Upper lobe of right lung (tissue), 1 donor: ENCODE data around the gene RBMS2. TPM values are rescaled to one million over a fixed set of nuclear protein-coding genes. Genes with fewer than 3 reads are reported as not detected.
A peak's percentile ranks its signal among the peaks of the same experiment; 100 is the strongest.

Experiments
- ATAC-seq: fragments of 200-7000 bp; cut with Tn5 transposase; one replicate; pipeline ENCODE4 v1.9.1; 2020; ENCODE audit warnings: mild to moderate bottlenecking, moderate library complexity
- DNase-seq: peaks from one replicate; pipeline ENCODE4 v3.0.0-alpha.2; 2020
- H3K27ac ChIP-seq: fragments of 200-600 bp; one replicate; pipeline ENCODE4 v1.8.0; 2022
- H3K27me3 ChIP-seq: fragments of 200-600 bp; one replicate; pipeline ENCODE4 v1.8.0; 2022; ENCODE audit warnings: mild to moderate bottlenecking
- H3K36me3 ChIP-seq: fragments of 200-600 bp; one replicate; pipeline ENCODE4 v1.8.0; 2022
- H3K4me1 ChIP-seq: fragments of 200-600 bp; one replicate; pipeline ENCODE4 v1.8.0; 2022
- H3K4me3 ChIP-seq: fragments of 200-600 bp; one replicate; pipeline ENCODE4 v1.8.0; 2022; ENCODE audit warnings: mild to moderate bottlenecking
- H3K9me3 ChIP-seq: fragments of 200-600 bp; one replicate; pipeline ENCODE4 v1.8.0; 2022
- intact Hi-C: fragments of 100-400 bp; cut with DNase I; formaldehyde crosslinking; loops from one replicate; pipeline ENCODE4 v1.11.0; 2022
- total RNA-seq: library from RNA; stranded (reverse); fragmentation: NEBNext Ultra II Directional; extraction: Animal tissue kit (Norgen Biotek cat#: 25700); gene quantifications from one replicate; pipeline ENCODE4 v1.2.1, GENCODE V29; 2021
- TF ChIP-seq, protein P1 (sequence below): fragments of 200-600 bp; IDR thresholded peaks from one replicate; pipeline ENCODE4 v1.8.0; 2022; ENCODE audit warnings: antibody characterized with exemption
- donor health status: DM: no; HTN: yes; CAD: no; lungs with severe emphysema.

The RBMS2 gene
- total RNA-seq, 1 donor from 2014 or later, result 142 TPM

GRCh38 chr12:56616244-56616643 is 94.6 kb downstream of the RBMS2 start:
- ATAC-seq (no peak), DNase-seq (no peak)
- Histone ChIP-seq H3K9me3 (no peaks in the 10 kb centered on the region), H3K27ac (no peak overlapping the region), H3K4me3 (no peak overlapping the region), H3K36me3 (peaks cover 99% of the 10 kb centered on the region), H3K4me1 (peaks cover 9% of the 10 kb centered on the region), H3K27me3 (no peaks in the 10 kb centered on the region)
- TF ChIP-seq, protein P1, sequence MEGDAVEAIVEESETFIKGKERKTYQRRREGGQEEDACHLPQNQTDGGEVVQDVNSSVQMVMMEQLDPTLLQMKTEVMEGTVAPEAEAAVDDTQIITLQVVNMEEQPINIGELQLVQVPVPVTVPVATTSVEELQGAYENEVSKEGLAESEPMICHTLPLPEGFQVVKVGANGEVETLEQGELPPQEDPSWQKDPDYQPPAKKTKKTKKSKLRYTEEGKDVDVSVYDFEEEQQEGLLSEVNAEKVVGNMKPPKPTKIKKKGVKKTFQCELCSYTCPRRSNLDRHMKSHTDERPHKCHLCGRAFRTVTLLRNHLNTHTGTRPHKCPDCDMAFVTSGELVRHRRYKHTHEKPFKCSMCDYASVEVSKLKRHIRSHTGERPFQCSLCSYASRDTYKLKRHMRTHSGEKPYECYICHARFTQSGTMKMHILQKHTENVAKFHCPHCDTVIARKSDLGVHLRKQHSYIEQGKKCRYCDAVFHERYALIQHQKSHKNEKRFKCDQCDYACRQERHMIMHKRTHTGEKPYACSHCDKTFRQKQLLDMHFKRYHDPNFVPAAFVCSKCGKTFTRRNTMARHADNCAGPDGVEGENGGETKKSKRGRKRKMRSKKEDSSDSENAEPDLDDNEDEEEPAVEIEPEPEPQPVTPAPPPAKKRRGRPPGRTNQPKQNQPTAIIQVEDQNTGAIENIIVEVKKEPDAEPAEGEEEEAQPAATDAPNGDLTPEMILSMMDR, result no peak
- intact Hi-C loops, result no loop called here

GRCh38 chr12:56616925-56617324 is 95.3 kb downstream of the RBMS2 start:
- Histone ChIP-seq H3K9me3 (no peaks in the 10 kb centered on the region), H3K27me3 (no peaks in the 10 kb centered on the region), H3K4me1 (peaks cover 9% of the 10 kb centered on the region), H3K36me3 (peaks cover 98% of the 10 kb centered on the region), H3K4me3 (no peak overlapping the region), H3K27ac (no peak overlapping the region)
- DNase-seq, result no peak
- intact Hi-C loops, result no loop called here
- ATAC-seq, result no peak
- TF ChIP-seq, protein P1, result no peak

GRCh38 chr12:56622535-56622934 is 100.9 kb downstream of the RBMS2 start:
- Histone ChIP-seq H3K9me3 (no peaks in the 10 kb centered on the region), H3K27ac (no peak overlapping the region), H3K4me3 (no peak overlapping the region), H3K4me1 (peaks cover 24% of the 10 kb centered on the region), H3K27me3 (no peaks in the 10 kb centered on the region), H3K36me3 (peaks cover 69% of the 10 kb centered on the region)
- intact Hi-C loops, result no loop called here
- TF ChIP-seq, protein P1, result no peak
- DNase-seq, result no peak
- no peak for ATAC-seq

DNA sequence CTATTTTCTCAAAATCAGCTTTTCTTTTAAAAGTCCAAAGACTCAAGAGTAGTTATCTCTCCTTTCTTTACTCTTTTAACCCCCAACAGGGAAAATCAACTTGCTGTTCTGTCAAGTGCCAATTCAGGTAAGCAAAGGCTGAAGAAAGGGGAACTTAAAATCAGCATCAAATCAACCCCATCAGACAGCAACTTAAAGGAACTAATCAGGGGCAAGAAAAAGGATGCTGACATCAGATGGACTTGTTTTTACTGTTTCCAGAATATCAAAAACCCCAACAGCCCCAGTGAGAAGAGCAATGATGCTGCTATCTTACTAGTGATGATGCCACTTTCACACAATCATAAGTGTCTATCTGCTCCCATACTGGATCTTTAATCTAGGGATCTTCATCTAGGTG is 105.1 kb downstream of the RBMS2 start:
- no peak overlapping the region for H3K4me3 ChIP-seq
- H3K27me3 ChIP-seq, result no peaks in the 10 kb centered on the region
- no peaks in the 10 kb centered on the region for H3K9me3 ChIP-seq
- no peak overlapping the region for H3K27ac ChIP-seq
- no peak for DNase-seq
- TF ChIP-seq, protein P1, result no peak
- intact Hi-C loops, result no loop called here
- peaks cover 30% of the 10 kb centered on the region for H3K36me3 ChIP-seq
- H3K4me1 ChIP-seq, result peaks cover 36% of the 10 kb centered on the region
- no peak for ATAC-seq

DNA sequence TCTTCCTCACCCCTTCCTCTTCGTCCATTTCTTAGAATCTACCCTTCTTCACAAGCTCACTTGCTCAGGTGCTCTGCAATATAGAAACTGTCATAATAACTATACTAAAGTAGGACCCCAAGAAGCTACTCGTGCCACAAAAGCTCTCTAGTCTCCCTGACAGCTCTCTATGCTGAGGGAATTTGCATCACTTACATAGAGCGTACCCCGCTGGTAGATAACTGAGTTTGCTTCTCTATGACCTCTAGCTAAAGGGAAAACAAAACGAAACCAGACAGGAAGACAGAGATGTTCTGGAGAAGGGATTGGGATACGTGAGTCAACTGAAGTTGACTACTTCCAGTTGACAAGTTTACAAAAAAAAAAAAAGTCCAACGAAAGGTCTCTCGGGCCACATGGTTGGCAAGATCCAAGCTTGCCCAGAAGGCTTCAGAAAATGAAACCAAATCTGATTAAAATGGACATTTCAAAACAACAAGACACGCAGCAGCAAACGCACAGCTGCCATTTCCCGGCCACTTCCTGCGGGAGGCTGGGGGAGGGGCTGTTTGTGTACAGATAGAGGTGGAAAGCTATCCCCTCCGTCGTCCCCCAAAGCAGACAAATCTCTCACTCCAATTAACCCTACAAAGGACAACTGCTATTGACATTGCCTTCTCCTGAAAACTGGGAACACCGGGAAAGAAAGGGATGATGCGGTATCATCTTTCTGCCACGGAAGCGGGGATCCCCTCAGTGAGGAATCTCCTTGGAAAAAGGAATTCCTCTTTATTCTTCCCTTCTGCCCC is 107.2 kb downstream of the RBMS2 start:
- H3K27me3 ChIP-seq, result no peaks in the 10 kb centered on the region
- no peaks in the 10 kb centered on the region for H3K9me3 ChIP-seq
- ATAC-seq (peak; percentile 27), DNase-seq (peak; percentile 82)
- intact Hi-C loops, result no loop called here
- H3K4me1 ChIP-seq, result peaks cover 51% of the 10 kb centered on the region
- TF ChIP-seq, protein P1, result no peak
- peak overlapping the region; percentile 98 for H3K4me3 ChIP-seq
- peaks cover 18% of the 10 kb centered on the region for H3K36me3 ChIP-seq
- H3K27ac ChIP-seq, result peak overlapping the region; percentile 90
